ENCODE data around the gene DAPK2.

DNA sequence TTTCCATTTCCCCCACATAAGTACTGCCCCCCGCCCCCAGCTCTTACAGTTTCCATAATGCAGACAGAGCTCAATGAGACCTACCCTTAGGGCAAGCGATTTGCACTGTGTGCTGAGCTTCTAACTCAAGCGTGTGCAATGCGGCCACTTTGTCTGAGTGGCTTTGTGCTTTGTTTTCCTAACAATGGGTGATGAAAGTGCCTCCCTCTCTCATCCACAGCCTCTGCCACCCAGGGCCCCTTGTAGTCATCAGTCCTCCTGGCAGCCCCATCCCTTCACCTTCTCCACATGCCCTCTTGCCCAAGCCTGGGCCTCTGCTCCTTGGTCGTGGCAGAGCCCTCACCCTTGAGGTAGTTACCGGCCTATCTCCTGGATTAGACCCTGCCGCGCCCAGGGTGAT, 17.2 kb downstream of the DAPK2 start:
- no peak for TF ChIP-seq CTCF (IDR thresholded peaks at IDR 0.05; ENCODE audit: borderline replicate concordance, extremely low read depth, low read length, poor library complexity, severe bottlenecking)
- TF ChIP-seq EZH2 (IDR thresholded peaks at IDR 0.05; ENCODE audit: borderline replicate concordance, low read depth, low read length, severe bottlenecking): no peak
